CD4-positive, alpha-beta T cell treated with Interleukin-17A for 4 hours (primary cell): ENCODE data around the gene CNNM3.

Experiments used
- DNase-seq: peaks from one replicate; pipeline ENCODE4 v3.0.0-alpha.2; 2020; ENCODE audit warnings: mixed read lengths

Gene CNNM3

GRCh38 chr2:96881349-96882195, 65.5 kb downstream of the CNNM3 start:
- no peak for DNase-seq

DNA sequence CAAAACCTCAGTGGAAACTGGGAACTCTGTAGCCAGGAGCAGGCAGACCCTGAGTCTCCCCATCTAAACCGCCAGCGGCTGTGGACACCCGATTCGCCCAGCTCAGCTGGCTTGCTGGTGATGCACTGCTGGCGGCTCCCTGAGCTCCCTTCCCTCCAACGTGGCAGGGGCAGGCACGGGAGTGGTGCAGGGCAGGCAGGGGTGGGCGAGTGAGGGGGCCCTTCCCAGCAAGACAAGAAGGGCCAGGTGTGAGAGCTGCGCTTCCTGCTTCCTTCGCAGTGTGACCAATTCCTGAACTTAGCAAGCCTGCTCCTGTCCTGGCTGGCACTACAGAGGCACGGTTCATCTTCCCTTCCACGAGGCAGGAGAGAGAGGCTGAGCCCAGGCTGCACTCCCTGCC, 66.2 kb downstream of the CNNM3 start:
- no peak for DNase-seq

GRCh38 chr2:96882906-96883305, 66.8 kb downstream of the CNNM3 start:
- DNase-seq: no peak

GRCh38 chr2:96883306-96883705, 67.2 kb downstream of the CNNM3 start:
- no peak for DNase-seq
